ENCODE data around the gene DBNDD1.

Gene DBNDD1

DNA sequence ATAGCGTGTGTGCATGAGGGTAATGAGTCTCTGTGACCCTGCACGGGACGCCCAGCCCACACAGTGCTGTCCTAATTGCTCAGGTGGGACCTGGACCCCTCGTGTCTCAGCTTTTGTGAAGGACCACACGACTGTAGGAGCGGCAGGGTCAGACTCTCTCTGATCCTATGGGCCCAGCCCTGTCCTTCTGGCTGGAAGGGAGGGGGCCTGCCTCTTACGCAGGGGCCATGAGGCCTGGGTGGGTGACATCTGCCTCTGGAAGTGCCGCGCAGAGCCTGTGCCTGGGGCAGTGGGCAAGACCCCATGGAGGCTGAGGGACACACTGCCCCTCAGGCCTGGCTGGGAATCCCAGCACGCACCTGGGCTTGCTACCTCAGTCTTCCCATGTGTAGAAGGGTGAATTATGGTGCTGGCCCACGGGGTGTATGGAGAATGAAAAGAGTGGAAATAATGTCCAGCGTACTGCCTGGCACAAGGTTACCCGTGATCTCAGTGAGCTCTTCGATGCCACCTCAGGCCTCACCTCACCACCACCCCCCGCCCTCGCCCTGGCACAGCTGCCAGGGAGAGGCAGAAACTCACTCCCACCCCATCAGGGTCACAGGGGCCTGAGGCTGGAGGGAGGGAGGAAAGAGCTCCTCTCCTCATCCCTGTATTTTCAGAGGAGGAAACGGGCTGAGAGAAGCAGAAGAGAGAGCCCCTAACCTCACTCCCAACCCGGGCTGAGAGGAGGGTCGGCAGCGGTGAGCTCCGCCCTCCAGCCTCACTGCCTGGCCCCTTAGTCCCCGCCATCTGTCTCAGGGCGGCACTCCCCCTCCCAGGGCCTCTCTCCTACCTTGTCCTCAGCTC lies 27.1 kb upstream of the DBNDD1 start:
- peaks cover 0 to 31% of the 10 kb centered on the region in 2 experiments; a peak in 1 of 3 replicates for H3K36me3 ChIP-seq (ENCODE audit: control insufficient read depth in 2 of 2, insufficient read depth in 1 of 2, low read length in 2 of 2)
- no peak overlapping the region for H3K27ac ChIP-seq (ENCODE audit: extremely low read depth, low read depth, low read length)
- POLR2A ChIA-PET = no interaction called here
- no peak overlapping the region for H3K4me3 ChIP-seq (ENCODE audit: low read depth, low read length)
- no peaks in the 10 kb centered on the region for H3K9me3 ChIP-seq (ENCODE audit: control insufficient read depth, insufficient read depth, low read depth, low read length)
- no peaks in the 10 kb centered on the region for H3K4me1 ChIP-seq (ENCODE audit: control insufficient read depth, insufficient read depth, low read length)
- TF ChIP-seq KLF1 (tag by site-specific recombination; IDR thresholded peaks at IDR 0.05) (peak; percentile 58), ZNF211 (tag by site-specific recombination; IDR thresholded peaks at IDR 0.05; ENCODE audit: low read depth) (no peak), ZNF76 (tag by site-specific recombination; IDR thresholded peaks at IDR 0.05; ENCODE audit: borderline replicate concordance, low read depth) (no peak), KLF9 (tag by site-specific recombination; IDR thresholded peaks at IDR 0.05; ENCODE audit: low read depth) (peak; percentile 54; the same call in 1 of the 2 replicates), SP2 (tag by site-specific recombination; IDR thresholded peaks at IDR 0.05) (peak; percentile 35; the same call in 1 of the 2 replicates), ZBTB48 (tag by site-specific recombination; IDR thresholded peaks at IDR 0.05) (peak; percentile 37; the same call in 1 of the 2 replicates), ZNF623 (tag by site-specific recombination; IDR thresholded peaks at IDR 0.05) (no peak)
- TF ChIP-seq, protein P1, sequence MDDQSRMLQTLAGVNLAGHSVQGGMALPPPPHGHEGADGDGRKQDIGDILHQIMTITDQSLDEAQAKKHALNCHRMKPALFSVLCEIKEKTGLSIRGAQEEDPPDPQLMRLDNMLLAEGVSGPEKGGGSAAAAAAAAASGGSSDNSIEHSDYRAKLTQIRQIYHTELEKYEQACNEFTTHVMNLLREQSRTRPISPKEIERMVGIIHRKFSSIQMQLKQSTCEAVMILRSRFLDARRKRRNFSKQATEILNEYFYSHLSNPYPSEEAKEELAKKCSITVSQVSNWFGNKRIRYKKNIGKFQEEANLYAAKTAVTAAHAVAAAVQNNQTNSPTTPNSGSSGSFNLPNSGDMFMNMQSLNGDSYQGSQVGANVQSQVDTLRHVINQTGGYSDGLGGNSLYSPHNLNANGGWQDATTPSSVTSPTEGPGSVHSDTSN (CRISPR knock-in tag; IDR thresholded peaks at IDR 0.05) = 0 out of 2 replicates have a peak, but pooled peaks have one; percentile 54
- TF ChIP-seq, protein P2, sequence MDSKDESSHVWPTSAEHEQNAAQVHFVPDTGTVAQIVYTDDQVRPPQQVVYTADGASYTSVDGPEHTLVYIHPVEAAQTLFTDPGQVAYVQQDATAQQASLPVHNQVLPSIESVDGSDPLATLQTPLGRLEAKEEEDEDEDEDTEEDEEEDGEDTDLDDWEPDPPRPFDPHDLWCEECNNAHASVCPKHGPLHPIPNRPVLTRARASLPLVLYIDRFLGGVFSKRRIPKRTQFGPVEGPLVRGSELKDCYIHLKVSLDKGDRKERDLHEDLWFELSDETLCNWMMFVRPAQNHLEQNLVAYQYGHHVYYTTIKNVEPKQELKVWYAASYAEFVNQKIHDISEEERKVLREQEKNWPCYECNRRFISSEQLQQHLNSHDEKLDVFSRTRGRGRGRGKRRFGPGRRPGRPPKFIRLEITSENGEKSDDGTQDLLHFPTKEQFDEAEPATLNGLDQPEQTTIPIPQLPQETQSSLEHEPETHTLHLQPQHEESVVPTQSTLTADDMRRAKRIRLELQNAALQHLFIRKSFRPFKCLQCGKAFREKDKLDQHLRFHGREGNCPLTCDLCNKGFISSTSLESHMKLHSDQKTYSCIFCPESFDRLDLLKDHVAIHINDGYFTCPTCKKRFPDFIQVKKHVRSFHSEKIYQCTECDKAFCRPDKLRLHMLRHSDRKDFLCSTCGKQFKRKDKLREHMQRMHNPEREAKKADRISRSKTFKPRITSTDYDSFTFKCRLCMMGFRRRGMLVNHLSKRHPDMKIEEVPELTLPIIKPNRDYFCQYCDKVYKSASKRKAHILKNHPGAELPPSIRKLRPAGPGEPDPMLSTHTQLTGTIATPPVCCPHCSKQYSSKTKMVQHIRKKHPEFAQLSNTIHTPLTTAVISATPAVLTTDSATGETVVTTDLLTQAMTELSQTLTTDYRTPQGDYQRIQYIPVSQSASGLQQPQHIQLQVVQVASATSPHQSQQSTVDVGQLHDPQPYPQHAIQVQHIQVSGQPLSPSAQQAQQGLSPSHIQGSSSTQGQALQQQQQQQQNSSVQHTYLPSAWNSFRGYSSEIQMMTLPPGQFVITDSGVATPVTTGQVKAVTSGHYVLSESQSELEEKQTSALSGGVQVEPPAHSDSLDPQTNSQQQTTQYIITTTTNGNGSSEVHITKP (tag by site-specific recombination; IDR thresholded peaks at IDR 0.05) = peak; percentile 52
- TF ChIP-seq, protein P3, sequence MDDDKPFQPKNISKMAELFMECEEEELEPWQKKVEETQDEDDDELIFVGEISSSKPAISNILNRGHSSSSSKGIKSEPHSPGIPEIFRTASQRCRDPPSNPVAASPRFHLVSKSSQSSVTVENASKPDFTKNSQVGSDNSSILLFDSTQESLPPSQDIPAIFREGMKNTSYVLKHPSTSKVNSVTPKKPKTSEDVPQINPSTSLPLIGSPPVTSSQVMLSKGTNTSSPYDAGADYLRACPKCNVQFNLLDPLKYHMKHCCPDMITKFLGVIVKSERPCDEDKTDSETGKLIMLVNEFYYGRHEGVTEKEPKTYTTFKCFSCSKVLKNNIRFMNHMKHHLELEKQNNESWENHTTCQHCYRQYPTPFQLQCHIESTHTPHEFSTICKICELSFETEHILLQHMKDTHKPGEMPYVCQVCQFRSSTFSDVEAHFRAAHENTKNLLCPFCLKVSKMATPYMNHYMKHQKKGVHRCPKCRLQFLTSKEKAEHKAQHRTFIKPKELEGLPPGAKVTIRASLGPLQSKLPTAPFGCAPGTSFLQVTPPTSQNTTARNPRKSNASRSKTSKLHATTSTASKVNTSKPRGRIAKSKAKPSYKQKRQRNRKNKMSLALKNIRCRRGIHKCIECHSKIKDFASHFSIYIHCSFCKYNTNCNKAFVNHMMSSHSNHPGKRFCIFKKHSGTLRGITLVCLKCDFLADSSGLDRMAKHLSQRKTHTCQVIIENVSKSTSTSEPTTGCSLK (tag by site-specific recombination; IDR thresholded peaks at IDR 0.05) = no peak
- CTCF ChIA-PET = interaction anchor here (1.1 kb wide), 1 partner anchor 11 kb away, joined by 5 read pairs; no protein-coding TSS in a partner anchor

DNA sequence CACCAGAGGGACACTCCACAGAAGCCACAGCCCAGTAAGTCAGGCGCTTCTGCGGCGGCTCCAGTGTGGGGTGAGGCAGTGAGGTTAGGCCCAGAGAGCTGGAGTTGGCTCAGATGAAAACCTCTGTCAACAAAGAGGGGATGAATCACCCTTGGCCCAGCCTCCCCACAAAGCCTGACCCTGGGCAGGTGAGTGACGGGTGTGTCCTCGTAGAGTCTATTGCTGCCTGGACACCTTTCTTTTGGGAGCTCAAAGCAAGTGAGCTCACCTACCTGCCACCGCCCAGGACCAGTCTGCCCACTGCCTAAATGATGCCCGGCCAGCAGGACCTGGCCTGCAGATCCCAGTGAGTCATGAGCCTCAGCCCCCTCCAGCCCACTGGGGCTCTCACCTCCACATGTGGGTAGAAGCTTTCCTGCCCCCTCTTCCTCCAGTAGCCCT lies 24.9 kb upstream of the DBNDD1 start:
- POLR2A ChIA-PET = interaction anchor here (0.6 to 0.7 kb wide), 2 partner anchors 11 to 18 kb away, joined by 3 read pairs; no protein-coding TSS in a partner anchor
- no peaks in the 10 kb centered on the region for H3K4me1 ChIP-seq (ENCODE audit: control insufficient read depth, insufficient read depth, low read length)
- peaks cover 0 to 49% of the 10 kb centered on the region in 2 experiments; a peak in 2 of 3 replicates for H3K36me3 ChIP-seq (ENCODE audit: control insufficient read depth in 2 of 2, insufficient read depth in 1 of 2, low read length in 2 of 2)
- H3K4me3 ChIP-seq (ENCODE audit: low read depth, low read length) = no peak overlapping the region
- no peak overlapping the region for H3K27ac ChIP-seq (ENCODE audit: extremely low read depth, low read depth, low read length)
- CTCF ChIA-PET = interaction anchor here (1.1 kb wide), 1 partner anchor 38 kb away, joined by 3 read pairs; no protein-coding TSS in a partner anchor
- no peaks in the 10 kb centered on the region for H3K9me3 ChIP-seq (ENCODE audit: control insufficient read depth, insufficient read depth, low read depth, low read length)
- TF ChIP-seq ZNF132 (tag by site-specific recombination; IDR thresholded peaks at IDR 0.05; ENCODE audit: borderline replicate concordance) (no peak), EGR2 (tag by site-specific recombination; IDR thresholded peaks at IDR 0.05; ENCODE audit: low read depth) (peak; percentile 69), ZFHX2 (tag by site-specific recombination; conservative IDR thresholded peaks at IDR 0.05) (peak; percentile 62)

All from HEK293 (cell line).